OCI-LY1 (cell line): Measurements from ENCODE around the gene TMEM11.

Experiments used
- H2AFZ ChIP-seq: fragments of 200-600 bp; sonication (generic), shearing (Covaris generic); 2 replicates; pipeline ENCODE4 v1.6.0; 2014; ENCODE audit warnings: antibody characterized with exemption, mild to moderate bottlenecking, low read length
- H3F3A ChIP-seq: fragments of 200-600 bp; sonication (generic), shearing (Covaris generic); 2 replicates; pipeline ENCODE4 v1.6.0; 2014; ENCODE audit warnings: mild to moderate bottlenecking, antibody characterized with exemption, low read length, moderate library complexity; ENCODE audit not compliant: insufficient read depth
- H3K27ac ChIP-seq: fragments of 200-600 bp; sonication (generic); 2 replicates; pipeline ENCODE4 v1.5.1; 2014; ENCODE audit warnings: low read length, mixed run types, mild to moderate bottlenecking, low read depth; ENCODE audit not compliant: poor library complexity, severe bottlenecking
- H3K27me3 ChIP-seq: fragments of 200-600 bp; sonication (generic); 2 replicates; pipeline ENCODE4 v1.6.0; 2014; ENCODE audit warnings: antibody characterized with exemption, mild to moderate bottlenecking, low read length, moderate library complexity; ENCODE audit not compliant: insufficient read depth
- H3K36me3 ChIP-seq: fragments of 200-600 bp; sonication (generic); 2 replicates; pipeline ENCODE4 v1.6.1; 2014; ENCODE audit warnings: mild to moderate bottlenecking, antibody characterized with exemption, low read length, moderate library complexity, mixed read lengths; ENCODE audit not compliant: insufficient read depth
- H3K4me1 ChIP-seq: fragments of 200-600 bp; sonication (generic); 2 replicates; pipeline ENCODE4 v1.5.1; 2014; ENCODE audit warnings: mild to moderate bottlenecking, low read length, moderate library complexity; ENCODE audit not compliant: insufficient read depth, severe bottlenecking
- H3K4me2 ChIP-seq: fragments of 200-600 bp; sonication (generic), shearing (Covaris generic); 2 replicates; pipeline ENCODE4 v1.6.1; 2014; ENCODE audit warnings: low read length
- H3K4me3 ChIP-seq: fragments of 200-600 bp; sonication (generic); 2 replicates; pipeline ENCODE4 v1.5.1; 2014; ENCODE audit warnings: low read length, low read depth, mild to moderate bottlenecking, mixed read lengths; ENCODE audit not compliant: poor library complexity, severe bottlenecking
- H3K79me2 ChIP-seq: fragments of 200-600 bp; shearing (Covaris generic); 2 replicates; pipeline ENCODE4 v1.6.1; 2016; ENCODE audit warnings: mixed run types, low read length, mixed read lengths; ENCODE audit not compliant: insufficient read depth
- H3K9ac ChIP-seq: fragments of 200-600 bp; sonication (generic), shearing (Covaris generic); 2 replicates; pipeline ENCODE4 v1.6.1; 2014; ENCODE audit warnings: mild to moderate bottlenecking, low read length, mixed read lengths
- H3K9me2 ChIP-seq: fragments of 200-600 bp; sonication (generic), shearing (Covaris generic); 2 replicates; pipeline ENCODE4 v1.6.1; 2014; ENCODE audit warnings: low read depth, mild to moderate bottlenecking, low read length, mixed read lengths
- H3K9me3 ChIP-seq: fragments of 200-600 bp; shearing (Covaris generic); 2 replicates; pipeline ENCODE4 v1.6.1; 2014; ENCODE audit warnings: low read length, mixed read lengths
- H4K20me1 ChIP-seq: fragments of 200-600 bp; sonication (generic), shearing (Covaris generic); 2 replicates; pipeline ENCODE4 v1.6.0; 2016; ENCODE audit warnings: mild to moderate bottlenecking, low read length; ENCODE audit not compliant: insufficient read depth
- CTCF ChIP-seq: fragments of 200-600 bp; sonication (generic), shearing (Covaris generic); IDR thresholded peaks from 2 replicates; pipeline ENCODE4 v1.5.1; 2017; ENCODE audit warnings: mild to moderate bottlenecking, antibody characterized with exemption, low read length, moderate library complexity, mixed read lengths
- EZH2 ChIP-seq: fragments of 200-600 bp; sonication (generic), shearing (Covaris generic); IDR thresholded peaks from 2 replicates; pipeline ENCODE4 v1.8.0; 2017; ENCODE audit warnings: borderline replicate concordance, mixed run types, mild to moderate bottlenecking, antibody characterized with exemption, low read length, moderate library complexity, mixed read lengths

TMEM11 gene

DNA sequence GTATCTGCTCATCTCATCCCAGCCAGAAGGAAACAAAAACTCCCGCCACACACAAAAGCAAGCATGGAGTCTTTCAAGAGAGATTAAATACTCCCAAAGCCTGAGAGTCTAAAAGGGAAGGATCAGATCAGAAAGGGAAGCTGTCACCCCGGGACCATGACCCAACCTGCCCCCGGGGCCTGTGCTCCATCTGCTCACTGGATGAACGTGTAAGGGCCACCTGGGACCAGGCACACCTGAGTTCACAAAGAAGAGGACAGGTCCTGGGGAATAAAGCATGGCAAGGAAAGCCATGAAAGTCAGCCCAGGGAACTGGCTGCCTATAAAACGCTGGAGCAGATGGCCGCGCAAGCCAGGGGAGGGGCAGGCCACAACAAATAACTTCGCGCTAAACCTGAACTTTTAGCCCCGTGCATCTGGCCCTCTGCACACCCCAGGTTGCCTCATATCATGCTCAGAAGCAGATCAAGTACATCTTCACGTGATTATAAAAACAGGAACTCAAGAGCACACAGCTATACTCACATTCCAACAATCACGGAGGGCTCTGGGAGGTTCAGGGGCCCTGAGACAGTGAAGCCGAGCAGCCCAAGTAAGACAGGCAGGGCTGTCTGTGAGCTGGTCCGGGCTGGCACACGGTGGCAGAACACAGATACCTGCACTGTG, 3.4 kb downstream of the TMEM11 start:
- no peaks in the 10 kb centered on the region for H4K20me1 ChIP-seq

GRCh38 chr17:21209511-21210175, 4.3 kb downstream of the TMEM11 start:
- TF ChIP-seq CTCF = no peak
- no peak for TF ChIP-seq EZH2
- H3K79me2 ChIP-seq = peaks cover 79% of the 10 kb centered on the region
- H3K4me3 ChIP-seq = no peak overlapping the region
- peaks cover 54% of the 10 kb centered on the region; the same call in 1 of the 2 replicates for H3K36me3 ChIP-seq
- H2AFZ ChIP-seq = no peak overlapping the region
- no peak overlapping the region for H3K9ac ChIP-seq
- no peaks in the 10 kb centered on the region for H3K27me3 ChIP-seq
- no peaks in the 10 kb centered on the region for H4K20me1 ChIP-seq
- no peaks in the 10 kb centered on the region for H3K9me3 ChIP-seq
- H3K9me2 ChIP-seq = no peaks in the 10 kb centered on the region
- H3K4me2 ChIP-seq = no peak overlapping the region
- H3K4me1 ChIP-seq = peaks cover 32% of the 10 kb centered on the region
- no peaks in the 10 kb centered on the region for H3F3A ChIP-seq
- H3K27ac ChIP-seq = no peak overlapping the region

More for the DNA sequence above, 3.4 kb downstream of the TMEM11 start:
- Histone ChIP-seq H2AFZ (no peak overlapping the region), H3K36me3 (peaks cover 53% of the 10 kb centered on the region; the same call in 1 of the 2 replicates), H3K9me2 (no peaks in the 10 kb centered on the region), H3K79me2 (peaks cover 77% of the 10 kb centered on the region), H3K4me2 (peak overlapping the region; percentile 25; the same call in 1 of the 2 replicates), H3K4me1 (peaks cover 40% of the 10 kb centered on the region), H3K9me3 (no peaks in the 10 kb centered on the region), H3F3A (no peaks in the 10 kb centered on the region), H3K27me3 (no peaks in the 10 kb centered on the region), H3K4me3 (no peak overlapping the region), H3K9ac (no peak overlapping the region; the same call in 1 of the 2 replicates), H3K27ac (peak overlapping the region; percentile 34)
- TF ChIP-seq CTCF (no peak), EZH2 (no peak)

DNA sequence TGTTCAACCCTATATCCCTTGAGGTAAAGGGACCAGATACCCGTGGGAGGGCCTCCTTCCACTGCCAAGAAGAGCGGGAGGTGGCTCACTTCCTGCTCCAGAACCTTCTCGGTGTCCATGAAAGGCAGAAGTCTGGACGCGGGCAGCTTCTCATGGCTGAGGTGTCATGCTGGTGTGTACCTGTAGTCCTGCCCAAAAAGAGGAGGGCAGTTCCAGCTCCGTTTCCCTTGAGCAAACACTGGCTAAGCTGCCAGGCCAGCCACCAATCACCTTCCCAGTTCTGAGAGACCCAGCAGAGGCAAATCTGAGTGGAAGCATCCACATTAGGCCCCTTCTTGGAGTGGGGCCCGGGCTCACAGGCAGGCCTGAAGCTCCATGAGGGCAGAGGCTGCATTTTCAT, 5.6 kb downstream of the TMEM11 start:
- Histone ChIP-seq H3K4me1 (peaks cover 32% of the 10 kb centered on the region), H3K9me3 (no peaks in the 10 kb centered on the region), H3K4me2 (no peak overlapping the region), H3K27me3 (no peaks in the 10 kb centered on the region), H4K20me1 (no peaks in the 10 kb centered on the region), H3K4me3 (no peak overlapping the region), H3K9ac (no peak overlapping the region), H3K79me2 (peaks cover 74% of the 10 kb centered on the region), H2AFZ (no peak overlapping the region), H3K27ac (no peak overlapping the region), H3F3A (no peaks in the 10 kb centered on the region), H3K9me2 (no peaks in the 10 kb centered on the region), H3K36me3 (peaks cover 54% of the 10 kb centered on the region; the same call in 1 of the 2 replicates)
- TF ChIP-seq CTCF (no peak), EZH2 (no peak)
